GM18526 (cell line): ENCODE results near the gene SLAMF7.

Experiments used
- POLR2A ChIP-seq: IDR thresholded peaks from 3 replicates; pipeline ENCODE4 v1.6.1; 2011; ENCODE audit not compliant: insufficient read length; ENCODE audit errors: extremely low read depth

Gene SLAMF7

GRCh38 chr1:160755911-160756848 lies 17.1 kb downstream of the SLAMF7 start:
- peak; percentile 16 for TF ChIP-seq POLR2A

- no peak for TF ChIP-seq POLR2A
These were observed 17.8 kb downstream of the SLAMF7 start for GRCh38 chr1:160756849-160757201.

GRCh38 chr1:160758521-160758920 lies 19.5 kb downstream of the SLAMF7 start:
- TF ChIP-seq POLR2A, result no peak

GRCh38 chr1:160759740-160760139 lies 20.7 kb downstream of the SLAMF7 start:
- no peak for TF ChIP-seq POLR2A

GRCh38 chr1:160761046-160761445 lies 22.0 kb downstream of the SLAMF7 start:
- no peak for TF ChIP-seq POLR2A

GRCh38 chr1:160761886-160762285 lies 22.8 kb downstream of the SLAMF7 start:
- no peak for TF ChIP-seq POLR2A

GRCh38 chr1:160763993-160764392 lies 24.9 kb downstream of the SLAMF7 start:
- no peak for TF ChIP-seq POLR2A

GRCh38 chr1:160767395-160768294 lies 28.6 kb downstream of the SLAMF7 start:
- peak; percentile 37 for TF ChIP-seq POLR2A

GRCh38 chr1:160768295-160768657 lies 29.2 kb downstream of the SLAMF7 start:
- no peak for TF ChIP-seq POLR2A

GRCh38 chr1:160772331-160772730 lies 33.3 kb downstream of the SLAMF7 start:
- no peak for TF ChIP-seq POLR2A

GRCh38 chr1:160773093-160773492 lies 34.0 kb downstream of the SLAMF7 start:
- no peak for TF ChIP-seq POLR2A

- TF ChIP-seq POLR2A, result no peak
These were observed 36.1 kb downstream of the SLAMF7 start for GRCh38 chr1:160774886-160775719.

GRCh38 chr1:160776178-160776577 lies 37.1 kb downstream of the SLAMF7 start:
- no peak for TF ChIP-seq POLR2A

- TF ChIP-seq POLR2A, result no peak
These were observed 38.5 kb downstream of the SLAMF7 start for GRCh38 chr1:160777486-160778089.

- no peak for TF ChIP-seq POLR2A
These were observed 39.9 kb downstream of the SLAMF7 start for GRCh38 chr1:160778976-160779375.
